Measurements from ENCODE around the gene USP6.

DNA sequence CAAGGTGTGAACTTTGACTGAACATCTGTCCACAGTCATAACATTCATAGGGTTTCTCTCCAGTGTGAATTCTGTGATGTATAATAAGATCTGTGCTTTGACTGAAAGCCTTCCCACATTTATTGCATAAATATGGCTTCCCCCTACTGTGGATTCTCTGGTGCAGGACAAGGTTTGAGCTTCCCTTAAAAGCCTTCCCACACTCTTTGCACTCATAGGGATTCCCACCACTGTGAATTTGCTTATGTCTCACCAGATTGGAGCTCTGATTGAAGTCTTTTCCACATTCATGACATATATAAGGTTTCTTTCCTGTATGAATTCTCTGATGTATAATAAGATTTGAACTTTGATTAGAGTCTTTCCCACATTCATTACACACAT, 67.6 kb downstream of the USP6 start:
- TF ChIP-seq EP300 (IDR thresholded peaks at IDR 0.05) (no peak), POLR2A (IDR thresholded peaks at IDR 0.05) (no peak)
- TF ChIP-seq, protein P1, sequence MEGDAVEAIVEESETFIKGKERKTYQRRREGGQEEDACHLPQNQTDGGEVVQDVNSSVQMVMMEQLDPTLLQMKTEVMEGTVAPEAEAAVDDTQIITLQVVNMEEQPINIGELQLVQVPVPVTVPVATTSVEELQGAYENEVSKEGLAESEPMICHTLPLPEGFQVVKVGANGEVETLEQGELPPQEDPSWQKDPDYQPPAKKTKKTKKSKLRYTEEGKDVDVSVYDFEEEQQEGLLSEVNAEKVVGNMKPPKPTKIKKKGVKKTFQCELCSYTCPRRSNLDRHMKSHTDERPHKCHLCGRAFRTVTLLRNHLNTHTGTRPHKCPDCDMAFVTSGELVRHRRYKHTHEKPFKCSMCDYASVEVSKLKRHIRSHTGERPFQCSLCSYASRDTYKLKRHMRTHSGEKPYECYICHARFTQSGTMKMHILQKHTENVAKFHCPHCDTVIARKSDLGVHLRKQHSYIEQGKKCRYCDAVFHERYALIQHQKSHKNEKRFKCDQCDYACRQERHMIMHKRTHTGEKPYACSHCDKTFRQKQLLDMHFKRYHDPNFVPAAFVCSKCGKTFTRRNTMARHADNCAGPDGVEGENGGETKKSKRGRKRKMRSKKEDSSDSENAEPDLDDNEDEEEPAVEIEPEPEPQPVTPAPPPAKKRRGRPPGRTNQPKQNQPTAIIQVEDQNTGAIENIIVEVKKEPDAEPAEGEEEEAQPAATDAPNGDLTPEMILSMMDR (IDR thresholded peaks at IDR 0.05): no peak

Data from tibial nerve (tissue), 4 donors.